ENCODE data around the gene CENPF. TPM values are rescaled to one million over a fixed set of nuclear protein-coding genes. Genes with fewer than 3 reads are reported as not detected.

The CENPF gene
- polyA plus RNA-seq, 1 donor from 2014 or later = 5.4 TPM

GRCh38 chr1:214709241-214709640 is 106.2 kb downstream of the CENPF start:
- Histone ChIP-seq H3K27ac (ENCODE audit: low read length) (no peak overlapping the region), H3K9me2 (ENCODE audit: insufficient read depth, low read length) (no peaks in the 10 kb centered on the region), H3K4me2 (ENCODE audit: low read length) (no peak overlapping the region), H3K4me3 (ENCODE audit: low read length) (no peak overlapping the region), H3F3A (ENCODE audit: insufficient read depth, low read length, poor library complexity, severe bottlenecking) (no peaks in the 10 kb centered on the region), H3K9me3 (ENCODE audit: low read length) (no peaks in the 10 kb centered on the region), H3K36me3 (ENCODE audit: insufficient read depth, low read length) (no peaks in the 10 kb centered on the region), H3K9ac (ENCODE audit: low read length) (no peak overlapping the region), H2AFZ (ENCODE audit: low read depth, low read length) (no peak overlapping the region), H4K20me1 (ENCODE audit: insufficient read depth) (no peaks in the 10 kb centered on the region), H3K27me3 (ENCODE audit: insufficient read depth, low read depth, low read length) (no peaks in the 10 kb centered on the region), H3K79me2 (replicated peaks; ENCODE audit: insufficient read depth, low read length) (no peaks in the 10 kb centered on the region)
- TF ChIP-seq TAF1 (IDR thresholded peaks at IDR 0.05; ENCODE audit: low read depth) (no peak), RAD21 (conservative IDR thresholded peaks at IDR 0.05) (no peak)

- Histone ChIP-seq H3K9me3 (ENCODE audit: low read length) (no peaks in the 10 kb centered on the region), H3K9me2 (ENCODE audit: insufficient read depth, low read length) (no peaks in the 10 kb centered on the region), H3K27ac (ENCODE audit: low read length) (no peak overlapping the region), H2AFZ (ENCODE audit: low read depth, low read length) (no peak overlapping the region), H3K4me3 (ENCODE audit: low read length) (no peak overlapping the region), H3K36me3 (ENCODE audit: insufficient read depth, low read length) (no peaks in the 10 kb centered on the region), H3F3A (ENCODE audit: insufficient read depth, low read length, poor library complexity, severe bottlenecking) (no peaks in the 10 kb centered on the region), H3K27me3 (ENCODE audit: insufficient read depth, low read depth, low read length) (no peaks in the 10 kb centered on the region), H4K20me1 (ENCODE audit: insufficient read depth) (no peaks in the 10 kb centered on the region), H3K79me2 (replicated peaks; ENCODE audit: insufficient read depth, low read length) (no peaks in the 10 kb centered on the region), H3K4me2 (ENCODE audit: low read length) (no peak overlapping the region), H3K9ac (ENCODE audit: low read length) (no peak overlapping the region)
- TF ChIP-seq EP300 (conservative IDR thresholded peaks at IDR 0.05; ENCODE audit: poor library complexity, severe bottlenecking) (no peak), TAF1 (IDR thresholded peaks at IDR 0.05; ENCODE audit: low read depth) (no peak), SMC3 (conservative IDR thresholded peaks at IDR 0.05; ENCODE audit: poor library complexity) (no peak), REST (IDR thresholded peaks at IDR 0.05; ENCODE audit: borderline replicate concordance) (no peak), MXI1 (conservative IDR thresholded peaks at IDR 0.05; ENCODE audit: poor library complexity, severe bottlenecking) (no peak), RAD21 (conservative IDR thresholded peaks at IDR 0.05) (no peak), EZH2 (IDR thresholded peaks at IDR 0.05; ENCODE audit: borderline replicate concordance, insufficient read depth, low read length, poor library complexity, severe bottlenecking) (no peak), POLR2AphosphoS5 (IDR thresholded peaks at IDR 0.05) (no peak), CTCF (IDR thresholded peaks at IDR 0.05; ENCODE audit: poor library complexity, severe bottlenecking) (no peak)
Measured at GRCh38 chr1:214712737-214713136, 109.7 kb downstream of the CENPF start.

Other genes starting within 250 kb of the CENPF start
- 0.07 and 0.20 TPM in 2 replicates for gene PTPN14, start 51.6 kb upstream of the CENPF start, polyA plus RNA-seq

Data from neural cell (in vitro differentiated cells).